ENCODE measurements around the gene ZSCAN21. TPM values are rescaled to one million over a fixed set of nuclear protein-coding genes. Genes with fewer than 3 reads are reported as not detected.

Gene ZSCAN21
- total RNA-seq, 4 donors from 2014 or later: 14.0 to 23.8 (median 19.2) TPM

DNA sequence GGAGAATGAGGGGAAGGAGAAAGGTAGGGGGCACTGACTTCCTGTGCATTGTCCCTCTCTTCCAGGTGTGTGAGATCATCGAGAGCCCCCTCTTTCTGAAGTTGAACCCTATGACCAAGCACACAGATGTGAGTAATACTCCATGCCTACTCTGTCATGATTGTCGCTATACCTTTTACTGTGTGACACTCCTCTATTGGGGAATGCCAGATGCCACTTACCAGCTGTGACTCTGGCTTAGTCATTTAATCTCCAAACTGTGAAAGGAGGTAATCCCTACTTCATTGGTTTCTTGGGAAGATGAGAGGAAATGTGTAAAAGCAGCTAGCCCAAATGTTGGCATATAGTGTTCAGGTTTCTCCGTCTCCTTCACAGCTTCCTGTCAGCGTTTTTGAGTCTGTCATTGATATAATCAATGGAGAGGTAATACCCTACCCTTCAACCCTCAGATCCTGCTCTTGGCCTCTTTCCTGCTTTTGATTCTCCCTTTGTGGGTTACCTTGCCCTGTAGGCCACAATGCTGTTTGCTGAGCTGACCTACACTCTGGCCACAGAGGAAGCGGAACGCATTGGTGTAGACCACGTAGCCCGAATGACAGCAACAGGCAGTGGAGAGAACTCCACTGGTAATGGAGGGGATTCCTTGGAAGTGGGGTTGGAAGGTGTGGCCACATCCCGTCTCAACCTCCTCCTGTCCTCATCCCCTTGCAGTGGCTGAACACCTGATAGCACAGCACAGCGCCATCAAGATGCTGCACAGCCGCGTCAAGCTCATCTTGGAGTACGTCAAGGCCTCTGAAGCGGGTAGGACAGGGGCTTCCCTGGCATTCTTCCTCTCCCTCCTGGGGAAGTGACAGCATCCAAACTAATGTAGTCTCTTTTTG lies 41.2 kb downstream of the ZSCAN21 start:
- WGBS, 2 donors: 93 to 94% methylated on average over 14 of the region's 14 CpGs
- TF ChIP-seq, protein P1, sequence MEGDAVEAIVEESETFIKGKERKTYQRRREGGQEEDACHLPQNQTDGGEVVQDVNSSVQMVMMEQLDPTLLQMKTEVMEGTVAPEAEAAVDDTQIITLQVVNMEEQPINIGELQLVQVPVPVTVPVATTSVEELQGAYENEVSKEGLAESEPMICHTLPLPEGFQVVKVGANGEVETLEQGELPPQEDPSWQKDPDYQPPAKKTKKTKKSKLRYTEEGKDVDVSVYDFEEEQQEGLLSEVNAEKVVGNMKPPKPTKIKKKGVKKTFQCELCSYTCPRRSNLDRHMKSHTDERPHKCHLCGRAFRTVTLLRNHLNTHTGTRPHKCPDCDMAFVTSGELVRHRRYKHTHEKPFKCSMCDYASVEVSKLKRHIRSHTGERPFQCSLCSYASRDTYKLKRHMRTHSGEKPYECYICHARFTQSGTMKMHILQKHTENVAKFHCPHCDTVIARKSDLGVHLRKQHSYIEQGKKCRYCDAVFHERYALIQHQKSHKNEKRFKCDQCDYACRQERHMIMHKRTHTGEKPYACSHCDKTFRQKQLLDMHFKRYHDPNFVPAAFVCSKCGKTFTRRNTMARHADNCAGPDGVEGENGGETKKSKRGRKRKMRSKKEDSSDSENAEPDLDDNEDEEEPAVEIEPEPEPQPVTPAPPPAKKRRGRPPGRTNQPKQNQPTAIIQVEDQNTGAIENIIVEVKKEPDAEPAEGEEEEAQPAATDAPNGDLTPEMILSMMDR (IDR thresholded peaks at IDR 0.05): no peak
- no peak for TF ChIP-seq POLR2A (IDR thresholded peaks at IDR 0.05)
- intact Hi-C loops (cut with DNase I): loop anchor here (5.0 kb wide), 1 partner anchor 37 kb away; the partner anchor contains the start of gene MBLAC1
- no peaks in the 10 kb centered on the region for H3K27me3 ChIP-seq
- peaks cover 0 to 17% of the 10 kb centered on the region in 2 donors for H3K4me1 ChIP-seq
- H3K36me3 ChIP-seq: peaks cover 45 to 48% of the 10 kb centered on the region in 2 donors
- no peak for DNase-seq
- no peak overlapping the region for H3K27ac ChIP-seq
- H3K9me3 ChIP-seq: no peaks in the 10 kb centered on the region
- H3K4me3 ChIP-seq (replicated peaks in 1 of 3): no peak overlapping the region

DNA sequence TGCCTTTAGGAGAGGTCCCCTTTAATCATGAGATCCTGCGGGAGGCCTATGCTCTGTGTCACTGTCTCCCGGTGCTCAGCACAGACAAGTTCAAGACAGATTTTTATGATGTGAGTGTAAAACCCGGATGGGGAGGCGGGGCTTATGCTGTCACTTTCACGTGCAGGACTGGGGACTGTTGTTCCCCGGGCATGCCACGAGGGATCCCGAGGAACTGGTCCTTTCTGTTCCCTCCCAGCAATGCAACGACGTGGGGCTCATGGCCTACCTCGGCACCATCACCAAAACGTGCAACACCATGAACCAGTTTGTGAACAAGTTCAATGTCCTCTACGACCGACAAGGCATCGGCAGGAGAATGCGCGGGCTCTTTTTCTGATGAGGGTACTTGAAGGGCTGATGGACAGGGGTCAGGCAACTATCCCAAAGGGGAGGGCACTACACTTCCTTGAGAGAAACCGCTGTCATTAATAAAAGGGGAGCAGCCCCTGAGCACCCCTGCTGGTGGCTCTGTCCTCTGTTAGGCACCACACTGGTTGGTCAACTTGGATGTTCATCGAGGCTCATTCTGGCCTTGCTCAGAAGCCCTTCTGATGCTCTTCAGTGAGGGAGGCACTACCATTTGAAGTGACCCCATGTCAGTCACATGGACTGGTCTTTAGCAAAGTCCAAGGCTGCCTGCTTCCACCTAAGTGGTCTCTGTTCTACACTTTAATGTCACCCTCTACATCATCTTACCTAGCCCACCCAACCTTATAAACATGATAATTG lies 42.0 kb downstream of the ZSCAN21 start:
- H3K36me3 ChIP-seq: peaks cover 54 to 56% of the 10 kb centered on the region in 2 donors
- H3K4me1 ChIP-seq: peaks cover 0 to 17% of the 10 kb centered on the region in 2 donors
- H3K27ac ChIP-seq: no peak overlapping the region
- TF ChIP-seq POLR2A (IDR thresholded peaks at IDR 0.05): no peak
- TF ChIP-seq, protein P1 (IDR thresholded peaks at IDR 0.05): no peak
- WGBS, 2 donors: 70 to 81% methylated on average over 11 to 17 of the region's 19 CpGs
- intact Hi-C loops (cut with DNase I): loop anchor here (5.0 kb wide), 1 partner anchor 36 kb away; the partner anchor contains the start of gene MBLAC1
- H3K27me3 ChIP-seq: no peaks in the 10 kb centered on the region
- DNase-seq: no peak
- no peak overlapping the region for H3K4me3 ChIP-seq (replicated peaks in 1 of 3)
- no peaks in the 10 kb centered on the region for H3K9me3 ChIP-seq

DNA sequence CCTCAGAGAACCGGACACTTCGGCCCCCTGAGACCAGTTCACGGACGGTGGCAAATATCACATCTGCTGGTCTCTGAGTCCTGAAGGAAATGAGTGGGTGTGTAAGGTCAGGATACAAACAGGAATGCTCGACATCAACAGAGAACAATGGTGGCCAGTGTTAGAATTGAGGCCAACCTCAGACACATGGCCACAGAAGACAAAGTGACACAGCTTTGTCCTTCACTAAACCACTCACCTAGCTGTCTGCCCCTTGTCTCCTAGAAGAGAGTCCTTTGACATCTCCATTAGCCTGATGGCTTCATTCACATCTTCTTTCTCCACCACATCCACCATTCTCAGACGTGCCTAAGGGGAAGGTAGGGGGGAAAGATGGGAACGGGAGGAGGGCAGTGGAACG lies 43.5 kb downstream of the ZSCAN21 start:
- 68% methylated on average over 8 of the region's 8 CpGs for WGBS, 2 donors
- intact Hi-C loops (cut with DNase I): loop anchor here (5.0 kb wide), 1 partner anchor 34 kb away; the partner anchor contains the start of gene MBLAC1
- TF ChIP-seq, protein P1 (IDR thresholded peaks at IDR 0.05): no peak
- no peak for TF ChIP-seq POLR2A (IDR thresholded peaks at IDR 0.05)
- H3K4me3 ChIP-seq (replicated peaks in 1 of 3): no peak overlapping the region
- H3K27me3 ChIP-seq: no peaks in the 10 kb centered on the region
- H3K4me1 ChIP-seq: peaks cover 0 to 13% of the 10 kb centered on the region in 2 donors
- no peaks in the 10 kb centered on the region for H3K9me3 ChIP-seq
- peaks cover 68% of the 10 kb centered on the region in 2 donors for H3K36me3 ChIP-seq
- no peak overlapping the region for H3K27ac ChIP-seq
- no peak for DNase-seq

DNA sequence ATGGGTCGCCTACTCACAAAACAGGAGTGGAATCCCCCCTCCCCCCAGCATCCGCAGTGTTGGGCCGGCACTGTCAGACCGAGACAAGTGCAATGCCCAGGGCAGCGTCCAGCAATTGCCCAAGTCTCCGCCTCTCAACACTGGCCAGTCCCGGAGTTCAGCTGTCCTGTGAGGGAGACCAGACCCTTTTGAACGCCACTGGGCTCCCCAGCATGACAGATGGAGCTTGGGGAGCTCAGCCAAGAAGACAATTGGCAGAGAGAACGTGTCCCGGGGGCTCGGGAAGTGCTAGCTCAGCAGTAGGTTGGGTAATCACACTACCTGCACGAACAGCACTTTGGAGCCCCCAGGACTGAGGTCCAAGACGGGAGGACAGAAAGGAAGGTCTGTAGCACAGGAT lies 43.9 kb downstream of the ZSCAN21 start:
- H3K4me3 ChIP-seq (replicated peaks in 1 of 3): no peak overlapping the region
- H3K9me3 ChIP-seq: no peaks in the 10 kb centered on the region
- no peaks in the 10 kb centered on the region for H3K27me3 ChIP-seq
- no peak overlapping the region for H3K27ac ChIP-seq
- H3K36me3 ChIP-seq: peaks cover 72 to 73% of the 10 kb centered on the region in 2 donors
- DNase-seq: no peak
- 54 to 79% methylated on average over 9 to 13 of the region's 13 CpGs for WGBS, 2 donors
- intact Hi-C loops (cut with DNase I): loop anchor here (5.0 kb wide), 1 partner anchor 34 kb away; the partner anchor contains the start of gene MBLAC1
- H3K4me1 ChIP-seq: peaks cover 0 to 9% of the 10 kb centered on the region in 2 donors
- TF ChIP-seq, protein P1 (IDR thresholded peaks at IDR 0.05): no peak
- TF ChIP-seq POLR2A (IDR thresholded peaks at IDR 0.05): no peak

Data from thyroid gland (tissue), 4 donors.